Activated CD8-positive, alpha-beta T cell treated with anti-CD3 and anti-CD28 coated beads for 36 hours (primary cell): Measurements from ENCODE around the gene PMPCA. TPM values are rescaled to one million over a fixed set of nuclear protein-coding genes. Genes with fewer than 3 reads are reported as not detected.

ENCODE experiments used
- ATAC-seq: fragments of 200-7000 bp; cut with Tn5 transposase; one replicate; pipeline ENCODE4 v1.10.0; 2021; ENCODE audit warnings: mild to moderate bottlenecking, moderate library complexity
- CTCF ChIA-PET: fragments of 350-600 bp; sonication (Branson Sonifier 250); formaldehyde crosslinking; loops from one replicate; lab custom pipeline; 2021; ENCODE audit warnings: antibody characterized with exemption; lab: Charles Lee
- POLR2A ChIA-PET: fragments of 350-600 bp; sonication (Branson Sonifier 250); formaldehyde crosslinking; loops from one replicate; lab custom pipeline; 2021; ENCODE audit warnings: antibody characterized with exemption; lab: Charles Lee
- DNase-seq: peaks from one replicate; pipeline ENCODE4 v3.0.0-alpha.2; 2020
- H3K27ac Mint-ChIP-seq: one replicate; pipeline ENCODE4 v1.8.0; 2021; ENCODE audit warnings: mild to moderate bottlenecking, mixed read lengths
- H3K27me3 Mint-ChIP-seq: one replicate; pipeline ENCODE4 v1.8.0; 2021; ENCODE audit warnings: mixed read lengths
- H3K36me3 Mint-ChIP-seq: one replicate; pipeline ENCODE4 v1.8.0; 2021; ENCODE audit warnings: low read depth, mixed read lengths
- H3K4me1 Mint-ChIP-seq: one replicate; pipeline ENCODE4 v1.8.0; 2021; ENCODE audit warnings: low read depth, mixed read lengths
- H3K4me3 Mint-ChIP-seq: one replicate; pipeline ENCODE4 v1.8.0; 2021; ENCODE audit warnings: mild to moderate bottlenecking, moderate library complexity, mixed read lengths
- H3K9me3 Mint-ChIP-seq: one replicate; pipeline ENCODE4 v1.8.0; 2021; ENCODE audit warnings: mixed read lengths
- intact Hi-C: fragments of 100-400 bp; cut with micrococcal nuclease; formaldehyde crosslinking; loops from one replicate; pipeline ENCODE4 v1.10.0; 2022
- total RNA-seq, 2 experiments: library from RNA; stranded (reverse); gene quantifications; one replicate each; pipeline ENCODE4 v1.2.3, GENCODE V29; 2021
- TF ChIP-seq, protein P1 (sequence below): fragments of 200-600 bp; IDR thresholded peaks from one replicate; pipeline ENCODE4 v1.8.0; 2022; ENCODE audit warnings: antibody characterized with exemption, mild to moderate bottlenecking

PMPCA gene
- total RNA-seq, 2 experiments from 2014 or later: 128 to 140 TPM

DNA sequence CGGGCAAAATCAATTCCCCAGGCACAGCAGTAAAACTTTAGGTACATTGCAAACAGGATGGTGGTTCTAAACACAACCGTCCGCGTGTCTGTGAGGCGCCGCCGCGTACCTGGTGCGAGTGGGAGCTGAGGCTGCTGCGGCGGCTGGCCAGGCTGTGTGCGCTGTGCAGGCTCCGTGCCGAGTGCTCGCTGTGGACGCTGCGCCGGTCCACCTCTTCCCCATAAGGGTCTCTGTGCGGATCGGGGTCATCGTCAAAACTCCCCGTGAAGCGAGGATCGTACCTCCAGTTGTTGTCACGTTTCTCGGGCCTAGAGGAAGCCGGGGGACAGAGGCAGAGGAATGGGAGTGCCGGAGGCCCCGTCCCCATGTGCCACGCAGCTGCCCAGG, 55.7 kb downstream of the PMPCA start:
- intact Hi-C loops: no loop called here

DNA sequence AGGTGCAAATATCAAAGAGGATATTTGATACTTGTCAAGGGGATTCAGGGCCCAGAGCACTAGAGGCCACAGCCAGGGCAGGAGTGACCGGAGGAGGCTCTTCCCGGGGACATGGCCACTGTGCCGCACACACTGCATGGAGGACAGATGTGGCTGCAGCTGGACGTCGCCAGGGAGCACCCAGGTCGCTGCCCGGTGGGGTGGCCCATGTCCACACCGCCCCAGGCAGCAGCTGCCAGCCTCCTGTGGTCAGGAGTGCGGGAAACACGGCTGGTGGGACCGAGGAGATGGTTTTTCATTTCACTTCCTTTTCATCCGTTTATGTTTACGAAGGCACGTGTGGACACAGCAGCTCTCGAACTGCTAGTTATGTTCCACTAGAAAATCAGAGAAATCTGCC, 57.3 kb downstream of the PMPCA start:
- no peak for ATAC-seq
- Mint-ChIP-seq H3K4me3 (no peak overlapping the region), H3K4me1 (no peaks in the 10 kb centered on the region), H3K27me3 (no peaks in the 10 kb centered on the region), H3K36me3 (peaks cover 25% of the 10 kb centered on the region), H3K9me3 (no peaks in the 10 kb centered on the region), H3K27ac (no peak overlapping the region)
- intact Hi-C loops: no loop called here
- no peak for DNase-seq
- TF ChIP-seq, protein P1, sequence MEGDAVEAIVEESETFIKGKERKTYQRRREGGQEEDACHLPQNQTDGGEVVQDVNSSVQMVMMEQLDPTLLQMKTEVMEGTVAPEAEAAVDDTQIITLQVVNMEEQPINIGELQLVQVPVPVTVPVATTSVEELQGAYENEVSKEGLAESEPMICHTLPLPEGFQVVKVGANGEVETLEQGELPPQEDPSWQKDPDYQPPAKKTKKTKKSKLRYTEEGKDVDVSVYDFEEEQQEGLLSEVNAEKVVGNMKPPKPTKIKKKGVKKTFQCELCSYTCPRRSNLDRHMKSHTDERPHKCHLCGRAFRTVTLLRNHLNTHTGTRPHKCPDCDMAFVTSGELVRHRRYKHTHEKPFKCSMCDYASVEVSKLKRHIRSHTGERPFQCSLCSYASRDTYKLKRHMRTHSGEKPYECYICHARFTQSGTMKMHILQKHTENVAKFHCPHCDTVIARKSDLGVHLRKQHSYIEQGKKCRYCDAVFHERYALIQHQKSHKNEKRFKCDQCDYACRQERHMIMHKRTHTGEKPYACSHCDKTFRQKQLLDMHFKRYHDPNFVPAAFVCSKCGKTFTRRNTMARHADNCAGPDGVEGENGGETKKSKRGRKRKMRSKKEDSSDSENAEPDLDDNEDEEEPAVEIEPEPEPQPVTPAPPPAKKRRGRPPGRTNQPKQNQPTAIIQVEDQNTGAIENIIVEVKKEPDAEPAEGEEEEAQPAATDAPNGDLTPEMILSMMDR: no peak
- POLR2A ChIA-PET: no interaction called here
- CTCF ChIA-PET: no interaction called here

More for the DNA sequence above, 55.7 kb downstream of the PMPCA start:
- DNase-seq: no peak
- Mint-ChIP-seq H3K27me3 (no peaks in the 10 kb centered on the region), H3K4me3 (no peak overlapping the region), H3K9me3 (no peaks in the 10 kb centered on the region), H3K36me3 (peaks cover 34% of the 10 kb centered on the region), H3K4me1 (no peaks in the 10 kb centered on the region), H3K27ac (no peak overlapping the region)
- no peak for ATAC-seq
- ChIA-PET CTCF (no interaction called here), POLR2A (no interaction called here)
- TF ChIP-seq, protein P1: no peak

DNA sequence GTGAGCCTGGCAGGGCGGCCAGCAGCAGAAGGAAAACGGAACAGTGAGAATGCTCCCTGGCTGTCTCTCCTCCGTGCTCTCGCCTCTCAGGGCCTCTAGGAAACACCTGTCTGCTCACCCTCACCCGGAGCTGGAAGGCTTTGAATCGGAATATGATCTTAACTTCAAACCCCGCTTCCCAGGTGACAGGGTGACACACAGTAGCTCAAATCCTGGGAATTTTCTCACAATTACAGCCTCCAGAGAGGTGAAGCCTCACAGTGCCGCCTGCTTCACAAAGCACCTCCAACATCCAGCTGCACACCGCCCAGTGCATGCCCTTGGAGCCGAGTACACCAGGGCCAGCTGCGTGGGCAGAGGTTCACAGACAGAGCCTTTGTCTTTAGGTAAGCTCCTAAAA, 59.9 kb downstream of the PMPCA start:
- CTCF ChIA-PET: no interaction called here
- intact Hi-C loops: no loop called here
- Mint-ChIP-seq H3K9me3 (no peaks in the 10 kb centered on the region), H3K4me1 (no peaks in the 10 kb centered on the region), H3K4me3 (no peak overlapping the region), H3K27ac (no peak overlapping the region), H3K36me3 (peaks cover 27% of the 10 kb centered on the region), H3K27me3 (no peaks in the 10 kb centered on the region)
- ATAC-seq (no peak), DNase-seq (no peak)
- POLR2A ChIA-PET: interaction anchor here (0.8 to 1.4 kb wide), 2 partner anchors 17 to 30 kb away, joined by 3 to 4 read pairs; no protein-coding TSS in a partner anchor
- TF ChIP-seq, protein P1: no peak

DNA sequence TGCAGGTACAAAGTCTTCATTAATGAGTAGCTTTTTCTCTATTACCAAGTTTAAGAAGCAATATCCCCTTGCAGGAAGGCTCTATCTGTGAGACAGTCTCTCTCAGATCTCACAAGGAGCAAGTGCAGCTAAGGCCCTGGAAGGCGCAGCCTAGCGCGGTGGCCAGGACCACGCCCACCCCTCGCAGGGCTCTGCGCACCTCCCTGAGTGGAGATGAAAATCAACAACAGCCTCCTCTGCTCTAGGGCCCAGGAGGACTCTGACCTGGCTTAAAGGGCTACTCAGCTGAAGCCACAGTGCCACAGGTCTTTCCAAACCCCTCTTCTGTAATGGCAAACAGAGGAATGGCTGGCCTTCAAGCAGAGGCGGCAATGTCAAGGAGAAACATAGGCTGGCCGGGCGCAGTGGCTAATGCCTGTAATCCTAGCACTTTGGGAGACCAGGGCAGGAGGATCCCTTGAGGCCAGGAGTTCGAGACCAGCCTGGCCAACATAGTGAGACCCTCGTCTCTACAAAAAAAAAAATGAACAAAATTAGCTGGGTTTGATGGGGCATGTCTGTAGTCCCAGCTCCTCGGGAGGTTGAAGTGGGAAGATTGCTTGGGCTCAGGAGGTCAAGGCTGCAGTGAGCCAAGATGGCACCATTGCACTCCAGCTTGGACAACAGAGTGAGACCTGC, 60.5 kb downstream of the PMPCA start:
- H3K27ac Mint-ChIP-seq: no peak overlapping the region
- ChIA-PET POLR2A (interaction anchor here (0.8 to 1.4 kb wide), 3 partner anchors 18 to 97 kb away, joined by 3 to 4 read pairs (median 3); no protein-coding TSS in a partner anchor), CTCF (no interaction called here)
- H3K36me3 Mint-ChIP-seq: peaks cover 28% of the 10 kb centered on the region
- intact Hi-C loops: no loop called here
- H3K9me3 Mint-ChIP-seq: no peaks in the 10 kb centered on the region
- no peak overlapping the region for H3K4me3 Mint-ChIP-seq
- H3K27me3 Mint-ChIP-seq: no peaks in the 10 kb centered on the region
- ATAC-seq (no peak), DNase-seq (no peak)
- no peaks in the 10 kb centered on the region for H3K4me1 Mint-ChIP-seq
- TF ChIP-seq, protein P1: no peak

DNA sequence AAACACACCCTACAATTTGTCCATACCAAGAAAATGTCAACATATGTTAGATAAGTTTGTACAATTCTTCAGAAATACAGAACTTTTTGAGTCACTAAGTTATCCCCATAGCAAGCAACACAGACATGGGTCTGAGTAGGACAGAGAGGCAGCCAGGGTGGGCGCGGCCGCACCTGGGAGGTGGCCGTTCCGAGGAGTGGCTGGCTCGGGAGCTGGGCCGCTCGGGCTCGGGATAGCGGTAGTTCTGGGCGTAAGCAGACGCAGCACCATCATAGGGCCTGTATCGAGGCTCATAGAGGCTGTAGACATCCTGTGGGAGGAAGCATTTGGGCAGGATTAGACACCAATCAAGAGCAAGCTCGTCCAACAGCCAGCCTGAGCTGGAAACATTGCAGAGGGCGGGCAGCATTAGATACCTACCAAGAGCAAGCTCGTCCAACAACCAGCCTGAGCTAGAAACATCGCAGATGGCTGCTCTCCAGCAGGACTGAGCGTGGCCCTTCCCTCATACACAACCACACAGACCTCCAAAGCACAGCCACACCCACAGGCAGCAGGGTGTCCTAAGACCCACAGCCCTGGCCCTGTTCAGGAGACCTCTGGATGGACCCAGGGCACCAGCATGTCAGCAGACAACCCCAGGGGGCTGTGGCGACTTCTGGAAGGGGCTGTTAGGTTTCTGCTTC, 61.5 kb downstream of the PMPCA start:
- Mint-ChIP-seq H3K27me3 (no peaks in the 10 kb centered on the region), H3K9me3 (no peaks in the 10 kb centered on the region), H3K4me3 (no peak overlapping the region), H3K36me3 (peaks cover 25% of the 10 kb centered on the region), H3K4me1 (no peaks in the 10 kb centered on the region), H3K27ac (no peak overlapping the region)
- intact Hi-C loops: no loop called here
- DNase-seq: no peak
- no peak for ATAC-seq
- ChIA-PET POLR2A (interaction anchor here (1.0 kb wide), 1 partner anchor 98 kb away, joined by 3 read pairs; no protein-coding TSS in a partner anchor), CTCF (no interaction called here)
- TF ChIP-seq, protein P1: no peak
